ENCODE data around the gene TBCD. TPM values are rescaled to one million over a fixed set of nuclear protein-coding genes. Genes with fewer than 3 reads are reported as not detected.

Gene TBCD
- total RNA-seq, 2 experiments from 2014 or later = 181 to 186 TPM

GRCh38 chr17:82936768-82937171 is 184.9 kb downstream of the TBCD start:
- no peak overlapping the region for H3K4me3 Mint-ChIP-seq
- no peak for ATAC-seq (ENCODE audit: low read depth)
- peak; percentile 19 for DNase-seq
- H3K36me3 Mint-ChIP-seq = peaks cover 13% of the 10 kb centered on the region
- H3K27ac Mint-ChIP-seq = no peak overlapping the region
- no peaks in the 10 kb centered on the region for H3K9me3 Mint-ChIP-seq
- POLR2A ChIA-PET = no interaction called here
- H3K27me3 Mint-ChIP-seq = no peaks in the 10 kb centered on the region
- no peaks in the 10 kb centered on the region for H3K4me1 Mint-ChIP-seq

- DNase-seq (peak; percentile 24), ATAC-seq (ENCODE audit: low read depth) (no peak)
- no peaks in the 10 kb centered on the region for H3K9me3 Mint-ChIP-seq
- POLR2A ChIA-PET = no interaction called here
- peaks cover 12% of the 10 kb centered on the region for H3K36me3 Mint-ChIP-seq
- H3K27me3 Mint-ChIP-seq = no peaks in the 10 kb centered on the region
- H3K27ac Mint-ChIP-seq = no peak overlapping the region
- H3K4me3 Mint-ChIP-seq = no peak overlapping the region
- H3K4me1 Mint-ChIP-seq = no peaks in the 10 kb centered on the region
These were observed 185.8 kb downstream of the TBCD start for GRCh38 chr17:82937411-82938371.

- Mint-ChIP-seq H3K4me1 (no peaks in the 10 kb centered on the region), H3K27me3 (no peaks in the 10 kb centered on the region), H3K4me3 (no peak overlapping the region), H3K9me3 (no peaks in the 10 kb centered on the region), H3K27ac (no peak overlapping the region), H3K36me3 (peaks cover 20% of the 10 kb centered on the region)
- POLR2A ChIA-PET = no interaction called here
- ATAC-seq (ENCODE audit: low read depth) = no peak
- DNase-seq = peak; percentile 24
These were observed 186.6 kb downstream of the TBCD start for GRCh38 chr17:82938486-82938872.

- Mint-ChIP-seq H3K4me3 (no peak overlapping the region), H3K36me3 (peaks cover 25% of the 10 kb centered on the region), H3K9me3 (peaks cover 4% of the 10 kb centered on the region), H3K4me1 (no peaks in the 10 kb centered on the region), H3K27me3 (no peaks in the 10 kb centered on the region), H3K27ac (no peak overlapping the region)
- peak; percentile 23 for DNase-seq
- POLR2A ChIA-PET = no interaction called here
- no peak for ATAC-seq (ENCODE audit: low read depth)
These were observed 187.2 kb downstream of the TBCD start for GRCh38 chr17:82938873-82939620.

GRCh38 chr17:82939621-82940135 is 187.8 kb downstream of the TBCD start:
- peaks cover 9% of the 10 kb centered on the region for H3K9me3 Mint-ChIP-seq
- no peaks in the 10 kb centered on the region for H3K4me1 Mint-ChIP-seq
- peaks cover 32% of the 10 kb centered on the region for H3K36me3 Mint-ChIP-seq
- ATAC-seq (ENCODE audit: low read depth) = no peak
- POLR2A ChIA-PET = no interaction called here
- no peak overlapping the region for H3K4me3 Mint-ChIP-seq
- H3K27me3 Mint-ChIP-seq = no peaks in the 10 kb centered on the region
- DNase-seq = peak; percentile 16
- H3K27ac Mint-ChIP-seq = no peak overlapping the region

- no peak overlapping the region for H3K27ac Mint-ChIP-seq
- POLR2A ChIA-PET = no interaction called here
- peak; percentile 18 for DNase-seq
These were observed 188.6 kb downstream of the TBCD start for GRCh38 chr17:82940226-82941020.

GRCh38 chr17:82941021-82942001 is 189.4 kb downstream of the TBCD start:
- no peak for ATAC-seq (ENCODE audit: low read depth)
- no peak overlapping the region for H3K4me3 Mint-ChIP-seq
- H3K36me3 Mint-ChIP-seq = peaks cover 47% of the 10 kb centered on the region
- peaks cover 21% of the 10 kb centered on the region for H3K9me3 Mint-ChIP-seq
- no peaks in the 10 kb centered on the region for H3K27me3 Mint-ChIP-seq
- no peaks in the 10 kb centered on the region for H3K4me1 Mint-ChIP-seq
- POLR2A ChIA-PET = no interaction called here
- no peak overlapping the region for H3K27ac Mint-ChIP-seq
- DNase-seq = peak; percentile 26

More at GRCh38 chr17:82940226-82941020, 188.6 kb downstream of the TBCD start:
- Mint-ChIP-seq H3K27me3 (no peaks in the 10 kb centered on the region), H3K36me3 (peaks cover 38% of the 10 kb centered on the region), H3K4me1 (no peaks in the 10 kb centered on the region), H3K4me3 (no peak overlapping the region), H3K9me3 (peaks cover 16% of the 10 kb centered on the region)
- no peak for ATAC-seq (ENCODE audit: low read depth)

GRCh38 chr17:82942166-82943130 is 190.6 kb downstream of the TBCD start:
- ATAC-seq (ENCODE audit: low read depth) (no peak), DNase-seq (peak; percentile 22)
- Mint-ChIP-seq H3K9me3 (peaks cover 21% of the 10 kb centered on the region), H3K27ac (no peak overlapping the region), H3K4me1 (no peaks in the 10 kb centered on the region), H3K4me3 (no peak overlapping the region), H3K36me3 (peaks cover 50% of the 10 kb centered on the region), H3K27me3 (no peaks in the 10 kb centered on the region)
- POLR2A ChIA-PET = no interaction called here

GRCh38 chr17:82943339-82943738 is 191.5 kb downstream of the TBCD start:
- ATAC-seq (ENCODE audit: low read depth) = no peak
- POLR2A ChIA-PET = no interaction called here
- peak; percentile 22 for DNase-seq
- no peaks in the 10 kb centered on the region for H3K27me3 Mint-ChIP-seq
- no peak overlapping the region for H3K27ac Mint-ChIP-seq
- peaks cover 55% of the 10 kb centered on the region for H3K36me3 Mint-ChIP-seq
- no peaks in the 10 kb centered on the region for H3K4me1 Mint-ChIP-seq
- peaks cover 24% of the 10 kb centered on the region for H3K9me3 Mint-ChIP-seq
- no peak overlapping the region for H3K4me3 Mint-ChIP-seq

- POLR2A ChIA-PET = no interaction called here
- H3K36me3 Mint-ChIP-seq = peaks cover 55% of the 10 kb centered on the region
- H3K27ac Mint-ChIP-seq = no peak overlapping the region
- DNase-seq (peak; percentile 11), ATAC-seq (ENCODE audit: low read depth) (no peak)
- peaks cover 24% of the 10 kb centered on the region for H3K9me3 Mint-ChIP-seq
- no peaks in the 10 kb centered on the region for H3K27me3 Mint-ChIP-seq
- no peaks in the 10 kb centered on the region for H3K4me1 Mint-ChIP-seq
- no peak overlapping the region for H3K4me3 Mint-ChIP-seq
These were observed 191.9 kb downstream of the TBCD start for GRCh38 chr17:82943751-82944150.

- Mint-ChIP-seq H3K36me3 (peaks cover 57% of the 10 kb centered on the region), H3K4me3 (no peak overlapping the region), H3K4me1 (no peaks in the 10 kb centered on the region), H3K27ac (no peak overlapping the region), H3K27me3 (no peaks in the 10 kb centered on the region), H3K9me3 (peaks cover 24% of the 10 kb centered on the region)
- POLR2A ChIA-PET = no interaction called here
- no peak for ATAC-seq (ENCODE audit: low read depth)
- DNase-seq = no peak
These were observed 193.1 kb downstream of the TBCD start for GRCh38 chr17:82944990-82945389.
